Panc1 (cell line): Measurements from ENCODE around the gene SERAC1. TPM values are rescaled to one million over a fixed set of nuclear protein-coding genes. Genes with fewer than 3 reads are reported as not detected.

Experiments used
- ATAC-seq: fragments of 200-7000 bp; cut with Tn5 transposase; 2 replicates; pipeline ENCODE4 v1.9.1; 2020; ENCODE audit warnings: mild to moderate bottlenecking, moderate library complexity
- BruUV-seq: library from RNA; stranded (reverse); fragments of 400-500 nt; replicated peaks from 2 replicates; lab custom pipeline; 2021; lab: Mats Ljungman, UMichigan
- CTCF ChIA-PET: fragments of 300-600 bp; sonication (Branson Sonifier 250); formaldehyde crosslinking; loops from one replicate; lab custom pipeline; 2022; ENCODE audit warnings: antibody characterized with exemption; lab: Charles Lee
- POLR2A ChIA-PET: fragments of 300-600 bp; sonication (Branson Sonifier 250); formaldehyde crosslinking; loops from one replicate; lab custom pipeline; 2022; ENCODE audit warnings: antibody characterized with exemption; lab: Charles Lee
- DNase-seq: peaks from one replicate; pipeline ENCODE4 v3.0.0-alpha.2; 2010; ENCODE audit warnings: low read depth, low spot score
- H3K27ac ChIP-seq: 2 replicates; pipeline ENCODE4 v1.5.1; 2011; ENCODE audit warnings: mild to moderate bottlenecking, low read length, inconsistent platforms
- H3K27me3 ChIP-seq: fragments of 200-500 bp; sonication (Bioruptor generic); 2 replicates; pipeline ENCODE4 v1.6.0; 2014; ENCODE audit warnings: low read length, inconsistent platforms; ENCODE audit not compliant: control insufficient read depth, insufficient read depth
- H3K36me3 ChIP-seq: fragments of 200-500 bp; sonication (Bioruptor generic); 2 replicates; pipeline ENCODE4 v1.5.1; 2014; ENCODE audit warnings: inconsistent platforms, mild to moderate bottlenecking, low read length, moderate library complexity; ENCODE audit not compliant: control insufficient read depth, insufficient read depth
- H3K4me1 ChIP-seq: 2 replicates; pipeline ENCODE4 v1.5.1; 2011; ENCODE audit warnings: inconsistent platforms, mild to moderate bottlenecking, low read length, moderate library complexity; ENCODE audit not compliant: control insufficient read depth, insufficient read depth
- H3K4me3 ChIP-seq, 2 experiments: 2 replicates each; pipeline ENCODE4 v1.5.1; 2011 to 2012; ENCODE audit warnings: low read depth in 2 of 2, low read length in 2 of 2, mild to moderate bottlenecking in 2 of 2, inconsistent platforms in 1 of 2, moderate library complexity in 1 of 2
- H3K9me3 ChIP-seq: fragments of 200-500 bp; sonication (Bioruptor generic); 2 replicates; pipeline ENCODE4 v1.5.1; 2014; ENCODE audit warnings: low read depth, mild to moderate bottlenecking, inconsistent platforms, low read length, moderate library complexity; ENCODE audit not compliant: control insufficient read depth, insufficient read depth
- CTCF ChIP-seq: fragments of 450-650 bp; IDR thresholded peaks from 2 replicates; pipeline ENCODE4 v1.5.1; 2017; ENCODE audit warnings: mild to moderate bottlenecking
- POLR2AphosphoS5 ChIP-seq: IDR thresholded peaks from 2 replicates; pipeline ENCODE4 v1.6.1; 2012; ENCODE audit warnings: mild to moderate bottlenecking, low read depth, low read length, moderate library complexity
- SIN3A ChIP-seq: IDR thresholded peaks from 2 replicates; pipeline ENCODE4 v1.6.1; 2012; ENCODE audit warnings: low read depth, mild to moderate bottlenecking, low read length, moderate library complexity, borderline replicate concordance; ENCODE audit not compliant: insufficient read depth
- TCF7L2 ChIP-seq: IDR thresholded peaks from 2 replicates; pipeline ENCODE4 v1.6.1; 2011; ENCODE audit warnings: mild to moderate bottlenecking, low read depth, low read length, inconsistent platforms
- in situ Hi-C: cut with HindIII; loops from 2 replicates; pipeline ENCODE4 v1.10.0; 2016; ENCODE audit warnings: low sequenced_read_pairs, low pct_unique_long_range_greater_than_20kb
- intact Hi-C: fragments of 100-400 bp; cut with micrococcal nuclease; formaldehyde crosslinking; loops from one replicate; pipeline ENCODE4 v1.10.0; 2022; ENCODE audit not compliant: unreplicated experiment
- total RNA-seq: library from RNA; stranded (reverse); gene quantifications from one replicate; pipeline ENCODE4 v1.2.1, GENCODE V29; 2021; ENCODE audit not compliant: unreplicated experiment
- TF ChIP-seq, protein P1 (sequence below), 2 experiments: IDR thresholded peaks; 2 replicates each; pipeline ENCODE4 v1.6.1; 2011 to 2012; ENCODE audit warnings: low read depth in 2 of 2, control low read depth in 1 of 2, low read length in 1 of 2, mild to moderate bottlenecking in 1 of 2, moderate library complexity in 1 of 2; ENCODE audit not compliant: insufficient read depth in 1 of 2

Gene SERAC1
- total RNA-seq, 1 experiment from 2014 or later = 8.2 TPM

GRCh38 chr6:158087224-158087867 lies 80.7 kb downstream of the SERAC1 start:
- POLR2A ChIA-PET = no interaction called here
- intact Hi-C loops = no loop called here
- no peak for TF ChIP-seq SIN3A
- TF ChIP-seq CTCF = no peak
- TF ChIP-seq TCF7L2 = no peak
- TF ChIP-seq, protein P1, sequence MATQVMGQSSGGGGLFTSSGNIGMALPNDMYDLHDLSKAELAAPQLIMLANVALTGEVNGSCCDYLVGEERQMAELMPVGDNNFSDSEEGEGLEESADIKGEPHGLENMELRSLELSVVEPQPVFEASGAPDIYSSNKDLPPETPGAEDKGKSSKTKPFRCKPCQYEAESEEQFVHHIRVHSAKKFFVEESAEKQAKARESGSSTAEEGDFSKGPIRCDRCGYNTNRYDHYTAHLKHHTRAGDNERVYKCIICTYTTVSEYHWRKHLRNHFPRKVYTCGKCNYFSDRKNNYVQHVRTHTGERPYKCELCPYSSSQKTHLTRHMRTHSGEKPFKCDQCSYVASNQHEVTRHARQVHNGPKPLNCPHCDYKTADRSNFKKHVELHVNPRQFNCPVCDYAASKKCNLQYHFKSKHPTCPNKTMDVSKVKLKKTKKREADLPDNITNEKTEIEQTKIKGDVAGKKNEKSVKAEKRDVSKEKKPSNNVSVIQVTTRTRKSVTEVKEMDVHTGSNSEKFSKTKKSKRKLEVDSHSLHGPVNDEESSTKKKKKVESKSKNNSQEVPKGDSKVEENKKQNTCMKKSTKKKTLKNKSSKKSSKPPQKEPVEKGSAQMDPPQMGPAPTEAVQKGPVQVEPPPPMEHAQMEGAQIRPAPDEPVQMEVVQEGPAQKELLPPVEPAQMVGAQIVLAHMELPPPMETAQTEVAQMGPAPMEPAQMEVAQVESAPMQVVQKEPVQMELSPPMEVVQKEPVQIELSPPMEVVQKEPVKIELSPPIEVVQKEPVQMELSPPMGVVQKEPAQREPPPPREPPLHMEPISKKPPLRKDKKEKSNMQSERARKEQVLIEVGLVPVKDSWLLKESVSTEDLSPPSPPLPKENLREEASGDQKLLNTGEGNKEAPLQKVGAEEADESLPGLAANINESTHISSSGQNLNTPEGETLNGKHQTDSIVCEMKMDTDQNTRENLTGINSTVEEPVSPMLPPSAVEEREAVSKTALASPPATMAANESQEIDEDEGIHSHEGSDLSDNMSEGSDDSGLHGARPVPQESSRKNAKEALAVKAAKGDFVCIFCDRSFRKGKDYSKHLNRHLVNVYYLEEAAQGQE (IDR thresholded peaks at IDR 0.05; ENCODE audit: insufficient read depth in 1 of 2, low read depth in 2 of 2, low read length in 1 of 2) = no peak
- TF ChIP-seq POLR2AphosphoS5 = no peak
- ATAC-seq (no peak), DNase-seq (no peak)
- Histone ChIP-seq H3K36me3 (peaks cover 29% of the 10 kb centered on the region), H3K9me3 (no peaks in the 10 kb centered on the region), H3K27me3 (no peaks in the 10 kb centered on the region), H3K4me1 (no peaks in the 10 kb centered on the region), H3K4me3 (no peak overlapping the region), H3K27ac (no peak overlapping the region)
- in situ Hi-C loops = no loop called here
- CTCF ChIA-PET = interaction anchor here (0.7 kb wide), 1 partner anchor 46 kb away, joined by 3 read pairs; no protein-coding TSS in a partner anchor
- no TSS peak for BruUV-seq

DNA sequence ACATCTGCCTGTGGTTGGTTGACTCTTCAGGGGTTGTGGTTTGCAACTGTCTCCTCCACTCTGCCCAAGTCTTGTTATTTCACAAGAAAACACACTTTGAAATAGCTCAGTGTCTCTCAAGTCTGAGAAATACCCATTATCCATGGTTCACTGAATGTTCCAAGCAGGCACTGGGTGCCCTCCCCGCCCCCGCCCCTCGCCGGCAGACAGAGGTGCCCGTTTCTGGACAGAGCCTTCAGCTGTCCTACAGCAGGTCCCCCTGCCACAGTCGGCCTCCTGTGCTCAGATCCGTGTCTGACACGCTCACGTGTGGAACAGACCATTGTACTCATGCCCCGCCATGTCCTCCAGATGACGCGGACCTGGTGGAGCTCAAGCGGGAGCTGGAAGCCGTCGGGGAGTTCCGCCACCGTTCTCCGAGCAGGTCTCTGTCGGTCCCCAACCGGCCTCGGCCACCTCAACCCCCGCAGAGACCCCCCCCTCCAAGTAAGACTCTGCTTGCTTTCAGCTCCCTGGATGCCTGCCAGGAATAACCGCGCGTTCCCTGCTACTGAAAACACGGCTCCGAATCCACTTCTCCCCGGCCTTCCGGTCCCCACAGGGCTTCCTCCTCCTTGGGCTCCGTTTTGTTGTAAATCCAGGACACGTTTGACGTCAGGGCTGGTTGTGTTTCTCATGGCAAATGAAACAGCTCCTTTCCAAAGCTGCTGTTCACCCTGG lies 81.4 kb downstream of the SERAC1 start:
- TF ChIP-seq POLR2AphosphoS5 (no peak), SIN3A (no peak), CTCF (no peak), TCF7L2 (no peak)
- TF ChIP-seq, protein P1 (IDR thresholded peaks at IDR 0.05; ENCODE audit: insufficient read depth in 1 of 2, low read depth in 2 of 2, low read length in 1 of 2) = no peak
- no peak; the same call in 1 of the 2 replicates for ATAC-seq
- in situ Hi-C loops (no loop called here), intact Hi-C loops (no loop called here)
- Histone ChIP-seq H3K27ac (no peak overlapping the region), H3K27me3 (no peaks in the 10 kb centered on the region), H3K4me3 (no peak overlapping the region), H3K4me1 (no peaks in the 10 kb centered on the region), H3K9me3 (no peaks in the 10 kb centered on the region), H3K36me3 (peaks cover 27% of the 10 kb centered on the region)
- no peak for DNase-seq
- ChIA-PET POLR2A (no interaction called here), CTCF (no interaction called here)
- no TSS peak for BruUV-seq
